Fibroblast of pulmonary artery (primary cell): ENCODE measurements around the gene DNAH7.

Source experiments
- DNase-seq: peaks from one replicate; pipeline ENCODE4 v3.0.0-alpha.2; 2010; ENCODE audit warnings: low read depth
- H3K4me3 ChIP-seq: replicated peaks from 2 replicates; pipeline ENCODE4 v1.5.1; 2011; ENCODE audit warnings: low read depth, mild to moderate bottlenecking, control low read depth, low read length, moderate library complexity
- CTCF ChIP-seq: IDR thresholded peaks from 2 replicates; pipeline ENCODE4 v1.5.1; 2011; ENCODE audit warnings: mild to moderate bottlenecking, control low read depth, low read length, inconsistent platforms; ENCODE audit errors: missing control alignments

The DNAH7 gene

GRCh38 chr2:195912079-195912478 lies 156.6 kb downstream of the DNAH7 start:
- no peak for TF ChIP-seq CTCF
- no peak overlapping the region for H3K4me3 ChIP-seq
- no peak for DNase-seq

- TF ChIP-seq CTCF, result no peak
- no peak overlapping the region for H3K4me3 ChIP-seq
- DNase-seq, result no peak
These were observed 158.1 kb downstream of the DNAH7 start for GRCh38 chr2:195910570-195910969.

- H3K4me3 ChIP-seq, result no peak overlapping the region
- no peak for TF ChIP-seq CTCF
- no peak for DNase-seq
These were observed 158.7 kb downstream of the DNAH7 start for GRCh38 chr2:195909926-195910325.

DNA sequence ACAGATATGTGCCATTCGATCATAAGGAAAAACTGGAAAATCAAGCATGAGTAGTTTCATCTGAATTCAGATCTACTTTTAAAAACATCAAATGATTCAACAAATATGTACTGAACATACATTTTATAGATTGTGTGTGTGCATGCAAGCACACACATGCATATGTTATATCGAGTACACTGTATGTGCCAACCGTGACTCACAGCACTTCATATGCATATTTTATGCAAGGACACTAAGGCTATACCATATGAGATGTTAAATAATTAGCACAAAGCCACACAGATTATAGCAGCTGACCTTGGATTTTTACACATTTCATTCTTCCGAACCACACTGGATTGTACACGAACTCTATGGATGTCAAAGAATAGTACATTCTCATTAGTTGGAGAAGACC lies 161.2 kb downstream of the DNAH7 start:
- TF ChIP-seq CTCF, result no peak
- H3K4me3 ChIP-seq, result no peak overlapping the region
- DNase-seq, result no peak

DNA sequence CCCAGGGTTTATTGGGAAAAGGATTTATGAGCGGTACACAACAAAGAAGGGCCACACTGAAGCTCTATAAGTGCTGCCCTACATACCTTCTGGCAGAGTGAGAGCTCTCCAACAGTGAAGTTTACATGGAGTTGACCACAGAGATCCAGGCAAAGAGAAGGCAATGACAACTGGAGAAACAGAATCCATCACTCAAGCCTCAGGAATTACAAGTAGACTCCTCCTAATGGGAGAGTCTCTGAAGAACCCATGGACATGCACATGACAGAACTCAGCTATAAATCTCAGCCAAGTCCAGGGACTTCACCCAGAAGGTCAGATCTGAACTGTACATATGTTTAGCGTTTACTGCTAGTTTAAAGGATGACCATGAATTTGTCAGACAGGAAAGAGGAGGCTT lies 164.7 kb downstream of the DNAH7 start:
- no peak overlapping the region for H3K4me3 ChIP-seq
- TF ChIP-seq CTCF, result no peak
- no peak for DNase-seq

GRCh38 chr2:195902857-195903256 lies 165.8 kb downstream of the DNAH7 start:
- no peak overlapping the region for H3K4me3 ChIP-seq
- no peak for TF ChIP-seq CTCF
- DNase-seq, result no peak

- TF ChIP-seq CTCF, result no peak
- no peak overlapping the region for H3K4me3 ChIP-seq
- peak; percentile 11 for DNase-seq
These were observed 169.4 kb downstream of the DNAH7 start for GRCh38 chr2:195899226-195899625.
